ENCODE measurements around the gene PTPRN2.

The PTPRN2 gene

DNA sequence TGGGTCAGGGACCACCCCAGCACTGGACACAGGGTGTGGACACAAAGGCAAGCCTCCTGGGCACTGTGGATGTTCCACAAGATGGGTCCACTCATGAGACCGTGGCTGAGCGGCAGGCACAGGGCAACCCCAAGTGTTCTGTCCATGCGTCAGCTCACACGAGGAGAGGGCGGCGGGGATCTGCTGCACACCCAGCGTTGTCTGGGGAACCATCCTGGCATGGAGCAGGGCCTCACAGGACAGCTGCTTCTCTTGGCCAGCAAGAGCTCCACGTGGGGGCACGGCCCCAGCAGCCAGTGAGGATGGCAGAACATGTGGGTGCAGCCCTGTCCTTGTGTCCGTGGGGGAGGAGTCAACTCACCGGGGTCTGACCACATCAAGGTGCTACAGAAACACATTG is 195.4 kb downstream of the PTPRN2 start:
- no peak for DNase-seq (ENCODE audit: low read depth)
- TF ChIP-seq, protein P1, sequence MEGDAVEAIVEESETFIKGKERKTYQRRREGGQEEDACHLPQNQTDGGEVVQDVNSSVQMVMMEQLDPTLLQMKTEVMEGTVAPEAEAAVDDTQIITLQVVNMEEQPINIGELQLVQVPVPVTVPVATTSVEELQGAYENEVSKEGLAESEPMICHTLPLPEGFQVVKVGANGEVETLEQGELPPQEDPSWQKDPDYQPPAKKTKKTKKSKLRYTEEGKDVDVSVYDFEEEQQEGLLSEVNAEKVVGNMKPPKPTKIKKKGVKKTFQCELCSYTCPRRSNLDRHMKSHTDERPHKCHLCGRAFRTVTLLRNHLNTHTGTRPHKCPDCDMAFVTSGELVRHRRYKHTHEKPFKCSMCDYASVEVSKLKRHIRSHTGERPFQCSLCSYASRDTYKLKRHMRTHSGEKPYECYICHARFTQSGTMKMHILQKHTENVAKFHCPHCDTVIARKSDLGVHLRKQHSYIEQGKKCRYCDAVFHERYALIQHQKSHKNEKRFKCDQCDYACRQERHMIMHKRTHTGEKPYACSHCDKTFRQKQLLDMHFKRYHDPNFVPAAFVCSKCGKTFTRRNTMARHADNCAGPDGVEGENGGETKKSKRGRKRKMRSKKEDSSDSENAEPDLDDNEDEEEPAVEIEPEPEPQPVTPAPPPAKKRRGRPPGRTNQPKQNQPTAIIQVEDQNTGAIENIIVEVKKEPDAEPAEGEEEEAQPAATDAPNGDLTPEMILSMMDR (IDR thresholded peaks at IDR 0.05; ENCODE audit: low read depth, low read length) = no peak
- TF ChIP-seq POLR2A (IDR thresholded peaks at IDR 0.05; ENCODE audit: extremely low read depth, insufficient read length) = no peak
- TF ChIP-seq, protein P2, sequence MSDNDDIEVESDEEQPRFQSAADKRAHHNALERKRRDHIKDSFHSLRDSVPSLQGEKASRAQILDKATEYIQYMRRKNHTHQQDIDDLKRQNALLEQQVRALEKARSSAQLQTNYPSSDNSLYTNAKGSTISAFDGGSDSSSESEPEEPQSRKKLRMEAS (IDR thresholded peaks at IDR 0.05; ENCODE audit: low read depth, low read length) = no peak
- no peak for TF ChIP-seq MYC (IDR thresholded peaks at IDR 0.05; ENCODE audit: low read depth, low read length)
- no peak overlapping the region for H3K4me3 ChIP-seq (ENCODE audit: low read depth, low read length)

DNA sequence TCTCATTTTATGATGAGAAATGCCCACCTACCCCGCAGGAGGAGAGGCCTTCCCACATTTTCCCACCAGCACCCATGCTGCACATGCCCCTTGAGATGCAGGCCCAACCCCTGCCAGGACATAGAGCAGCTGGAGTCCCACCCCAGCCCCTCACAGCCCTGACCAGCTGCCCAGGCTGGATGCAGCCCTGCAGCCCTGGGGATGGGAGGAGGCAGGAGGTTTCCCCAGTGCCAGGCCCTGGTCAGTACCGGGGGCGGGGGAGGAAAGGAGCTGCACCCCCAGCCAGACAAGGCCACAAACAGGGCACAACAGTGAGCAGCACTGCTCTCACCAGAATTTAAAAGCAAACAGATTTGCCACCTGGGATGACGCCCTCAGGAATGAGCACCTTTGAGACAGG is 196.1 kb downstream of the PTPRN2 start:
- DNase-seq (ENCODE audit: low read depth) = no peak
- no peak overlapping the region for H3K4me3 ChIP-seq (ENCODE audit: low read depth, low read length)
- TF ChIP-seq, protein P1 (IDR thresholded peaks at IDR 0.05; ENCODE audit: low read depth, low read length) = no peak
- TF ChIP-seq, protein P2 (IDR thresholded peaks at IDR 0.05; ENCODE audit: low read depth, low read length) = no peak
- TF ChIP-seq POLR2A (IDR thresholded peaks at IDR 0.05; ENCODE audit: extremely low read depth, insufficient read length) (no peak), MYC (IDR thresholded peaks at IDR 0.05; ENCODE audit: low read depth, low read length) (no peak)

DNA sequence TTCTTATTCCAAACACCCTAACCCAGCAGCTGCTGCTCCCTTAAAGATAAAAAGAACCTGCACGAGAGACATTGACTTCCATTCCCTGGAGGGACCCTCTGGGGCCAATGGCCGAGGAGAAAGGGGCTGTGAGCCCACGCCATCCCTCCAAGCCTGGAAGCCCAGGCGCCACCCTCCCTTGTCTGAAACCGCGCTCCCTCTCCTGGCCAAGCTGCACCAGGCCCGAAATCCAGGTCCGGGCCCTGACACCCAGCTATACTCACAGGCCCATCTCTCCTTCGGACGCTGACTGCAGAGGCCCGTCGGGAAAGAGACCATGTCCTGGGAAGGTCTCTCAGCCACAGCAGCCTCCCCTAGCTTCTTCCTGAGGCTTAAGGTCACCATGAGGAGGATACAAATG is 196.5 kb downstream of the PTPRN2 start:
- DNase-seq (ENCODE audit: low read depth) = no peak
- H3K4me3 ChIP-seq (ENCODE audit: low read depth, low read length) = no peak overlapping the region
- TF ChIP-seq POLR2A (IDR thresholded peaks at IDR 0.05; ENCODE audit: extremely low read depth, insufficient read length) (no peak), MYC (IDR thresholded peaks at IDR 0.05; ENCODE audit: low read depth, low read length) (no peak)
- TF ChIP-seq, protein P2 (IDR thresholded peaks at IDR 0.05; ENCODE audit: low read depth, low read length) = no peak
- TF ChIP-seq, protein P1 (IDR thresholded peaks at IDR 0.05; ENCODE audit: low read depth, low read length) = no peak

DNA sequence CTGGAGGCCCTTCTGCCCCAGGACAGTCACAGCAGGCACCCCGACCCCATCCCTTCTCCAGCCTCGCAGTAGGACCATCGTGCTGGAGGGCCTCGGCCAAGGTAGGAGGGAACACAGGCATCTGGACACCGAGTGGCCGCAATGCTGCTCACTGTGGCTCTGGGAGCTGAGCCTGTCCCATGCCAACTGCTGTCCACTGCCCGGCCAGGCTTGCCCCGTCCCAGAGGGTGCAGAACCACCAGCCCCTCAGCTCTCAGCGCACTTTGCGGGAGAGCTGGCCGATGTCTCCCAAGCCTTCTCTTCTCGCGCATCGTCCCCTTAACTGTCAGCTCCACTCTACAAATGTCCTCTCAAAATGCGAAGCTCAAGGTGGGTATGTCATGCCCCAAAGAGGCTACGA is 197.2 kb downstream of the PTPRN2 start:
- DNase-seq (ENCODE audit: low read depth) = no peak
- no peak overlapping the region for H3K4me3 ChIP-seq (ENCODE audit: low read depth, low read length)
- TF ChIP-seq, protein P2 (IDR thresholded peaks at IDR 0.05; ENCODE audit: low read depth, low read length) = no peak
- TF ChIP-seq POLR2A (IDR thresholded peaks at IDR 0.05; ENCODE audit: extremely low read depth, insufficient read length) (no peak), MYC (IDR thresholded peaks at IDR 0.05; ENCODE audit: low read depth, low read length) (no peak)
- TF ChIP-seq, protein P1 (IDR thresholded peaks at IDR 0.05; ENCODE audit: low read depth, low read length) = no peak

DNA sequence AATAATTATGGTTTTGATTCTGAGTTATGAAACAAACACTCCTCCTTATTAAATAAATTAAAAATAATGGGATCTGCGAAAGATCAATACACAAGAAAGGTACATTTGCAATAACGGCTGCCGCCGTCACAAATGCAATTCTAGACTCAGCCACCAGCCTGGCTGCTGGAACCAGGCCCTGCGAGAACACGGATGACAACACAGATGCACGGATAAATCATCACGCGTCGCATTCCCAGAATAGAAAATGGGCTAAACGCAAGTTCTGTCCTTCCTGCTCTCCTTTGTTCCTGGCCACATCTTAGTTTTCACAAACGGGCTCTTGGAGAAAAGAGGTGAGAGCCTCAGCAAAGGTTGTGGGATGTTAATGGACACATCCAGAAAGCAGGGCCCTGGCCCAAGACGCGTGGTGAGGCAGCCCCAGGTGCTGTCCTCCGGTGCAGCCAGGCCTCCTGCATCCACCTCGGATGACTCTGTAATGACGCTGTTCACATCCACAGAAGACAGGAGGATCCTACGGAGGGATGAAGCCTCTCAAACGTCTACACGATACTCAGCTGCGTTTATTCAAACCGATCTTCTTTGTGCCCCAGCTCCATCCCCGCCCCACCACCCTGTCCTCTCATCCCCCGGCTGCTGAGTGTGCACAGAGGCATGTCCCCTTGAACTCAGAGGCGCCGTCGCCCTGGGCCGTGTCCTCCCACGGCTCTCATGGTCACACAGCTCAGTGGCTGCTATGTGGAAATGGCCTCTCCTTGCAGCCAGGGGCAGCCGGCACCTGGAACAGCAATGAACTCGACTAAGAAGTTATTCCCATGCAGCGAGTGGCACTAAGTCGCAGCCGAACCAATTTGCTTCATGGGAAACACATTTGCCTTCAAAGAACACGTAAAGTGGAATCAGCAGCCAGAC is 197.9 kb downstream of the PTPRN2 start:
- H3K4me3 ChIP-seq (ENCODE audit: low read depth, low read length) = no peak overlapping the region
- no peak for DNase-seq (ENCODE audit: low read depth)
- no peak for TF ChIP-seq POLR2A (IDR thresholded peaks at IDR 0.05; ENCODE audit: extremely low read depth, insufficient read length)
- TF ChIP-seq, protein P2 (IDR thresholded peaks at IDR 0.05; ENCODE audit: low read depth, low read length) = no peak
- TF ChIP-seq, protein P1 (IDR thresholded peaks at IDR 0.05; ENCODE audit: low read depth, low read length) = no peak
- TF ChIP-seq MYC (IDR thresholded peaks at IDR 0.05; ENCODE audit: low read depth, low read length) = no peak
